Right lobe of liver (tissue), 4 donors: ENCODE results near the gene DPP10.

Source experiments
- CTCF ChIP-seq, 4 donors: fragments of 200-600 bp in 3 of 4; fragments of 450-650 bp in 1 of 4; IDR thresholded peaks; one replicate each; pipeline versions ENCODE4 v1.5.1 to v1.8.0; 2016 to 2022; ENCODE audit warnings: antibody characterized with exemption in 4 of 4, mild to moderate bottlenecking in 2 of 4
- POLR2A ChIP-seq: fragments of 450-650 bp; IDR thresholded peaks from one replicate; pipeline ENCODE4 v1.6.1; 2017; ENCODE audit warnings: antibody characterized with exemption, mild to moderate bottlenecking
- donor health status: DM: no; HTN: no; CAD: no.
- donor health status: DM: no; HTN: no; CAD: no.
- donor health status: DM: no; HTN: yes; CAD: no.

DNA sequence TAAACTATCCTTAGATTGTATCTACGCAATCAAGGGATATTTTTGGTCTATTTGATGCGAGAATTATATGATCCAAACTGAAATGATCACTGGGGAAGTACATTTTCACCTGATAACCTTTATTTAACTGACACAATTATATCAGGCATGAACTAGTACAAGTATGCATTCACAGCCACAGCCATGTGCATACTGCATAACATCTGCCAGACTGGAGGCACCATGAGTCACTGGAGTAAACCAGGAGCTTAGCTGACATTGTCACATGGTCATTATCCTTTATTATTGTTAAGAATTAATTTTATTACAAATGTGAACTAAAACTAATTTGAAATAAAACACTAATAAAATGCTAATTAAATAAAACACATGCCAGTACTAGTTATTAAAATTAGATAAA, 1127.1 kb downstream of the DPP10 start:
- TF ChIP-seq CTCF (IDR thresholded peaks at IDR 0.05) (no peak), POLR2A (no peak)
